H1 (cell line): ENCODE data around the gene NONO. TPM values are rescaled to one million over a fixed set of nuclear protein-coding genes. Genes with fewer than 3 reads are reported as not detected.

Experiments
- TBP ChIP-seq: IDR thresholded peaks from 2 replicates; pipeline ENCODE4 v1.6.1; 2011; ENCODE audit warnings: low read depth, low read length, improper control_type of control experiment
- TCF12 ChIP-seq: IDR thresholded peaks from 2 replicates; pipeline ENCODE4 v1.6.1; 2011; ENCODE audit warnings: low read depth, mild to moderate bottlenecking, low read length
- polyA plus RNA-seq, 7 experiments: library from polyadenylated mRNA; depleted of rRNA in 3 of 7; stranded (reverse) in 5 of 7; unstranded in 2 of 7; fragments of >200 nt in 5 of 7; fragments of 200-250 nt in 2 of 7; gene quantifications; 1 replicate in 5 of 7; 2 replicates in 1 of 7; 4 replicates in 1 of 7; pipeline versions ENCODE4 v1.2.1 to v1.2.3, GENCODE V29; 2011 to 2013; ENCODE audit warnings: missing spikeins in 2 of 7, mixed read lengths in 2 of 7
- total RNA-seq: library from RNA; stranded (reverse); fragmentation: NEBNext Ultra II Directional; extraction: Animal tissue kit (Norgen Biotek cat#: 25700); gene quantifications from 2 replicates; pipeline ENCODE4 v1.2.1, GENCODE V29; 2021
- TF ChIP-seq, protein P1 (sequence below): IDR thresholded peaks from 2 replicates; pipeline ENCODE4 v1.6.1; 2011; ENCODE audit warnings: low read length, improper control_type of control experiment

NONO gene
- total and polyA plus RNA-seq, 2 of the 8 experiments (the other 6 are each of a cell fraction or from before 2014, with no cell fraction given): 641 to 728 TPM

DNA sequence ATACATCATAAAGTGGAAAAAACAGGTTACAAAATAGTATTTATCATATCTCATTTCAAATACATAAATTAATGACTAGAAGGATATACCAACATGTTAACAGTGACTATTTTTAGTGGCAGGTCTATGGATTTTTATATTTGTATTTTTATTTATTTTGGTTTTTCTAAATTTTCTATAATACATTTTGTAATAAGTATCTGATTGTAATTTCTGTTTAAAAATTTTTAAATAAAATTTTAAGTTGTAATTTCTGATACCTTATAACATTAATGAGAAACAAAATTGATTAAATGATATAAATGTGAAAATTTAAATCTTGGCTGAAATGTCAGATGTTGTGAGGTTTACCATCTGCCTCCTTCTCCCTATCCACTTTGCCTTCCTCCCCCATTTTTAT lies 2.5 kb downstream of the NONO start (continued):
- TF ChIP-seq, protein P1, sequence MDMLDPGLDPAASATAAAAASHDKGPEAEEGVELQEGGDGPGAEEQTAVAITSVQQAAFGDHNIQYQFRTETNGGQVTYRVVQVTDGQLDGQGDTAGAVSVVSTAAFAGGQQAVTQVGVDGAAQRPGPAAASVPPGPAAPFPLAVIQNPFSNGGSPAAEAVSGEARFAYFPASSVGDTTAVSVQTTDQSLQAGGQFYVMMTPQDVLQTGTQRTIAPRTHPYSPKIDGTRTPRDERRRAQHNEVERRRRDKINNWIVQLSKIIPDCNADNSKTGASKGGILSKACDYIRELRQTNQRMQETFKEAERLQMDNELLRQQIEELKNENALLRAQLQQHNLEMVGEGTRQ: no peak
- TF ChIP-seq TCF12: no peak
- TF ChIP-seq TBP: no peak
- TF ChIP-seq, all 59 proteins: peak for 0
